IPS DF 6.9 (cell line): ENCODE measurements around the gene ADCY10.
"Not testable (repeated sequence)": the region's sequence is repeated elsewhere in the genome, so short reads cannot be mapped to it uniquely, and the experiment has no call there.

ENCODE experiments used
- DNase-seq: peaks from one replicate; pipeline ENCODE4 v3.0.0-alpha.2; 2013; ENCODE audit warnings: low read depth, low spot score
- H3K27ac ChIP-seq: one replicate; pipeline ENCODE4 v1.5.1; 2013; ENCODE audit warnings: low read length, control low read depth
- H3K27me3 ChIP-seq: 2 replicates; pipeline ENCODE4 v1.6.1; 2013; ENCODE audit warnings: mild to moderate bottlenecking, low read length; ENCODE audit not compliant: control insufficient read depth, insufficient read depth
- H3K36me3 ChIP-seq: 2 replicates; pipeline ENCODE4 v1.6.1; 2013; ENCODE audit warnings: low read length; ENCODE audit not compliant: control insufficient read depth, insufficient read depth
- H3K4me1 ChIP-seq: 2 replicates; pipeline ENCODE4 v1.6.1; 2013; ENCODE audit warnings: low read length; ENCODE audit not compliant: control insufficient read depth, insufficient read depth
- H3K4me3 ChIP-seq: 2 replicates; pipeline ENCODE4 v1.5.1; 2013; ENCODE audit warnings: mild to moderate bottlenecking, low read length
- H3K9me3 ChIP-seq: 2 replicates; pipeline ENCODE4 v1.6.1; 2013; ENCODE audit warnings: low read length, inconsistent platforms; ENCODE audit not compliant: control insufficient read depth, insufficient read depth
- WGBS: extraction: QIAGEN DNeasy Blood & Tissue Kit; methylation state at CpG from one replicate; pipeline ENCODE4 v1.1.7; 2013; ENCODE audit warnings: mixed read lengths, missing lambda C conversion rate; ENCODE audit not compliant: insufficient read length, insufficient coverage; 5-methylcytosine and 5-hydroxymethylcytosine counted together

Gene ADCY10

GRCh38 chr1:167910530-167910929, 3.4 kb downstream of the ADCY10 start:
- Histone ChIP-seq H3K9me3 (no peaks in the 10 kb centered on the region), H3K4me3 (no peak overlapping the region), H3K4me1 (no peaks in the 10 kb centered on the region), H3K27ac (no peak overlapping the region), H3K27me3 (no peaks in the 10 kb centered on the region), H3K36me3 (no peaks in the 10 kb centered on the region)
- no peak for DNase-seq
- WGBS = no CpG with 5 or more reads among the region's 2 CpGs

- no peaks in the 10 kb centered on the region for H3K27me3 ChIP-seq
- no peak for DNase-seq
- no peak overlapping the region for H3K27ac ChIP-seq
- H3K4me1 ChIP-seq = no peaks in the 10 kb centered on the region
- H3K9me3 ChIP-seq = no peaks in the 10 kb centered on the region
- H3K36me3 ChIP-seq = no peaks in the 10 kb centered on the region
- whole genome bisulfite sequencing = no CpG with 5 or more reads among the region's 6 CpGs
- no peak overlapping the region for H3K4me3 ChIP-seq
Observed at GRCh38 chr1:167909691-167910180, 4.2 kb downstream of the ADCY10 start.

- no peaks in the 10 kb centered on the region for H3K27me3 ChIP-seq
- no peaks in the 10 kb centered on the region for H3K9me3 ChIP-seq
- no peak overlapping the region for H3K27ac ChIP-seq
- H3K4me3 ChIP-seq = no peak overlapping the region
- H3K4me1 ChIP-seq = 0 out of 2 replicates have a peak, but pooled peaks cover 1% of the 10 kb centered on the region
- H3K36me3 ChIP-seq = no peaks in the 10 kb centered on the region
- no peak for DNase-seq
Observed at GRCh38 chr1:167905671-167906070, 8.3 kb downstream of the ADCY10 start.

GRCh38 chr1:167905182-167905581, 8.8 kb downstream of the ADCY10 start:
- H3K36me3 ChIP-seq = no peaks in the 10 kb centered on the region
- no peak for DNase-seq

GRCh38 chr1:167904652-167905130, 9.2 kb downstream of the ADCY10 start:
- no peak for DNase-seq
- no peaks in the 10 kb centered on the region for H3K36me3 ChIP-seq
- no peaks in the 10 kb centered on the region for H3K9me3 ChIP-seq
- H3K4me3 ChIP-seq = no peak overlapping the region
- no peaks in the 10 kb centered on the region for H3K27me3 ChIP-seq
- 0 out of 2 replicates have a peak, but pooled peaks cover 1% of the 10 kb centered on the region for H3K4me1 ChIP-seq
- no CpG with 5 or more reads among the region's 4 CpGs for WGBS
- H3K27ac ChIP-seq = no peak overlapping the region

More at GRCh38 chr1:167905182-167905581, 8.8 kb downstream of the ADCY10 start:
- no peak overlapping the region for H3K4me3 ChIP-seq
- no peak overlapping the region for H3K27ac ChIP-seq
- no peaks in the 10 kb centered on the region for H3K27me3 ChIP-seq
- H3K4me1 ChIP-seq = 0 out of 2 replicates have a peak, but pooled peaks cover 1% of the 10 kb centered on the region
- no CpG with 5 or more reads among the region's 3 CpGs for WGBS
- H3K9me3 ChIP-seq = no peaks in the 10 kb centered on the region

GRCh38 chr1:167900907-167901306, 13.0 kb downstream of the ADCY10 start:
- no CpG with 5 or more reads among the region's 4 CpGs for WGBS
- no peak overlapping the region for H3K27ac ChIP-seq
- DNase-seq = no peak
- H3K4me3 ChIP-seq = no peak overlapping the region
- no peaks in the 10 kb centered on the region for H3K36me3 ChIP-seq
- 0 out of 2 replicates have a peak, but pooled peaks cover 1% of the 10 kb centered on the region for H3K4me1 ChIP-seq
- H3K27me3 ChIP-seq = no peaks in the 10 kb centered on the region
- no peaks in the 10 kb centered on the region for H3K9me3 ChIP-seq

GRCh38 chr1:167899253-167899681, 14.7 kb downstream of the ADCY10 start:
- Histone ChIP-seq H3K36me3 (no peaks in the 10 kb centered on the region), H3K27me3 (no peaks in the 10 kb centered on the region), H3K9me3 (no peaks in the 10 kb centered on the region), H3K4me1 (no peaks in the 10 kb centered on the region), H3K4me3 (no peak overlapping the region), H3K27ac (no peak overlapping the region)
- no CpG with 5 or more reads among the region's 4 CpGs for WGBS
- no peak for DNase-seq

- no peak for DNase-seq
- Histone ChIP-seq H3K27me3 (no peaks in the 10 kb centered on the region), H3K4me1 (no peaks in the 10 kb centered on the region), H3K27ac (no peak overlapping the region), H3K36me3 (no peaks in the 10 kb centered on the region), H3K4me3 (no peak overlapping the region), H3K9me3 (no peaks in the 10 kb centered on the region)
- WGBS = no CpG with 5 or more reads among the region's 9 CpGs
Observed at GRCh38 chr1:167898578-167899222, 15.2 kb downstream of the ADCY10 start.

GRCh38 chr1:167893798-167894197, 20.1 kb downstream of the ADCY10 start:
- DNase-seq = no peak
- no CpG with 5 or more reads among the region's 2 CpGs for WGBS
- H3K4me3 ChIP-seq = no peak overlapping the region
- H3K27me3 ChIP-seq = no peaks in the 10 kb centered on the region
- no peak overlapping the region for H3K27ac ChIP-seq
- no peaks in the 10 kb centered on the region for H3K36me3 ChIP-seq
- no peaks in the 10 kb centered on the region for H3K9me3 ChIP-seq
- H3K4me1 ChIP-seq = no peaks in the 10 kb centered on the region; the same call in 1 of the 2 replicates

- Histone ChIP-seq H3K36me3 (no peaks in the 10 kb centered on the region), H3K4me3 (no peak overlapping the region), H3K4me1 (no peaks in the 10 kb centered on the region; the same call in 1 of the 2 replicates), H3K9me3 (no peaks in the 10 kb centered on the region), H3K27ac (no peak overlapping the region), H3K27me3 (no peaks in the 10 kb centered on the region)
- no peak for DNase-seq
Observed at GRCh38 chr1:167890400-167890799, 23.5 kb downstream of the ADCY10 start.

- not testable (repeated sequence) for H3K27me3 ChIP-seq, DNase-seq, H3K9me3 ChIP-seq, H3K4me3 ChIP-seq, H3K36me3 ChIP-seq, H3K27ac ChIP-seq, H3K4me1 ChIP-seq
- WGBS = no CpG with 5 or more reads among the region's 2 CpGs
Observed at GRCh38 chr1:167887187-167887586, 26.7 kb downstream of the ADCY10 start.
